Activated CD4-positive, alpha-beta T cell treated with anti-CD3 and anti-CD28 coated beads for 36 hours (primary cell): Measurements from ENCODE around the gene SH3BGRL2. TPM values are rescaled to one million over a fixed set of nuclear protein-coding genes. Genes with fewer than 3 reads are reported as not detected.
"Not testable (repeated sequence)": the region's sequence is repeated elsewhere in the genome, so short reads cannot be mapped to it uniquely, and the experiment has no call there.

Experiments used
- ATAC-seq: fragments of 200-7000 bp; cut with Tn5 transposase; one replicate; pipeline ENCODE4 v1.10.0; 2021; ENCODE audit warnings: mild to moderate bottlenecking, moderate library complexity
- CTCF ChIA-PET: fragments of 350-600 bp; sonication (Branson Sonifier 250); formaldehyde crosslinking; loops from one replicate; lab custom pipeline; 2021; ENCODE audit warnings: antibody characterized with exemption; lab: Charles Lee
- POLR2A ChIA-PET: fragments of 350-600 bp; sonication (Branson Sonifier 250); formaldehyde crosslinking; loops from one replicate; lab custom pipeline; 2021; ENCODE audit warnings: antibody characterized with exemption, inconsistent platforms; lab: Charles Lee
- DNase-seq: peaks from one replicate; pipeline ENCODE4 v3.0.0-alpha.2; 2020
- H3K27ac Mint-ChIP-seq: one replicate; pipeline ENCODE4 v1.8.0; 2021; ENCODE audit warnings: mixed read lengths
- H3K27me3 Mint-ChIP-seq: one replicate; pipeline ENCODE4 v1.8.0; 2021; ENCODE audit warnings: mixed read lengths
- H3K36me3 Mint-ChIP-seq: one replicate; pipeline ENCODE4 v1.8.0; 2021; ENCODE audit warnings: low read depth, mixed read lengths
- H3K4me1 Mint-ChIP-seq: one replicate; pipeline ENCODE4 v1.8.0; 2021; ENCODE audit warnings: mixed read lengths
- H3K4me3 Mint-ChIP-seq: one replicate; pipeline ENCODE4 v1.8.0; 2021; ENCODE audit warnings: mild to moderate bottlenecking, moderate library complexity, mixed read lengths
- H3K9me3 Mint-ChIP-seq: one replicate; pipeline ENCODE4 v1.8.0; 2021; ENCODE audit warnings: low read depth, mixed read lengths
- intact Hi-C, 2 experiments: fragments of 100-400 bp; cut with DNase I in 1 of 2; cut with micrococcal nuclease in 1 of 2; formaldehyde crosslinking; loops; one replicate each; pipeline versions ENCODE4 v1.14.2 to v1.15.1; 2022 to 2024; cut with DNase I, micrococcal nuclease
- total RNA-seq, 2 experiments: library from RNA; stranded (reverse); gene quantifications; one replicate each; pipeline ENCODE4 v1.2.3, GENCODE V29; 2021

SH3BGRL2 gene
- total RNA-seq, 2 experiments from 2014 or later = 0.40 to 0.43 TPM

- DNase-seq (no peak), ATAC-seq (no peak)
- peaks cover 4% of the 10 kb centered on the region for H3K27me3 Mint-ChIP-seq
- H3K4me1 Mint-ChIP-seq = no peaks in the 10 kb centered on the region
- intact Hi-C loops = no loop called here
- POLR2A ChIA-PET = no interaction called here
- H3K4me3 Mint-ChIP-seq = no peak overlapping the region
- no peaks in the 10 kb centered on the region for H3K9me3 Mint-ChIP-seq
- CTCF ChIA-PET = no interaction called here
- H3K27ac Mint-ChIP-seq = no peak overlapping the region
- no peaks in the 10 kb centered on the region for H3K36me3 Mint-ChIP-seq
Observed at GRCh38 chr6:79617518-79617941, 13.6 kb upstream of the SH3BGRL2 start.

GRCh38 chr6:79618425-79618824, 12.7 kb upstream of the SH3BGRL2 start:
- DNase-seq, POLR2A ChIA-PET, CTCF ChIA-PET, ATAC-seq, H3K27ac Mint-ChIP-seq, H3K9me3 Mint-ChIP-seq, H3K36me3 Mint-ChIP-seq, H3K4me3 Mint-ChIP-seq, intact Hi-C loops, H3K4me1 Mint-ChIP-seq, H3K27me3 Mint-ChIP-seq: not testable (repeated sequence)

GRCh38 chr6:79621579-79621978, 9.6 kb upstream of the SH3BGRL2 start:
- ATAC-seq (no peak), DNase-seq (no peak)
- Mint-ChIP-seq H3K9me3 (no peaks in the 10 kb centered on the region), H3K27ac (no peak overlapping the region), H3K36me3 (no peaks in the 10 kb centered on the region), H3K4me1 (no peaks in the 10 kb centered on the region), H3K4me3 (no peak overlapping the region), H3K27me3 (peaks cover 4% of the 10 kb centered on the region)
- ChIA-PET CTCF (interaction anchor here (0.8 kb wide), 1 partner anchor 51 kb away, joined by 3 read pairs; no protein-coding TSS in a partner anchor), POLR2A (no interaction called here)
- intact Hi-C loops = no loop called here

GRCh38 chr6:79622364-79622763, 8.8 kb upstream of the SH3BGRL2 start:
- DNase-seq (no peak), ATAC-seq (no peak)
- intact Hi-C loops = no loop called here
- no peak overlapping the region for H3K27ac Mint-ChIP-seq
- no peaks in the 10 kb centered on the region for H3K9me3 Mint-ChIP-seq
- no peaks in the 10 kb centered on the region for H3K4me1 Mint-ChIP-seq
- no peak overlapping the region for H3K4me3 Mint-ChIP-seq
- ChIA-PET POLR2A (no interaction called here), CTCF (interaction anchor here (1.5 kb wide), 1 partner anchor 9 kb away, joined by 5 read pairs; the partner anchor contains the start of gene SH3BGRL2)
- H3K36me3 Mint-ChIP-seq = no peaks in the 10 kb centered on the region
- peaks cover 4% of the 10 kb centered on the region for H3K27me3 Mint-ChIP-seq

- H3K27ac Mint-ChIP-seq = no peak overlapping the region
- DNase-seq (no peak), ATAC-seq (no peak)
- H3K4me3 Mint-ChIP-seq = no peak overlapping the region
- ChIA-PET POLR2A (no interaction called here), CTCF (interaction anchor here (1.5 kb wide), 1 partner anchor 9 kb away, joined by 5 read pairs; the partner anchor contains the start of gene SH3BGRL2)
- H3K27me3 Mint-ChIP-seq = peaks cover 4% of the 10 kb centered on the region
- intact Hi-C loops = no loop called here
- no peaks in the 10 kb centered on the region for H3K36me3 Mint-ChIP-seq
- H3K4me1 Mint-ChIP-seq = no peaks in the 10 kb centered on the region
- no peaks in the 10 kb centered on the region for H3K9me3 Mint-ChIP-seq
Observed at GRCh38 chr6:79623106-79623505, 8.0 kb upstream of the SH3BGRL2 start.

- Mint-ChIP-seq H3K27me3 (peaks cover 15% of the 10 kb centered on the region), H3K36me3 (no peaks in the 10 kb centered on the region), H3K27ac (no peak overlapping the region), H3K4me1 (peaks cover 2% of the 10 kb centered on the region), H3K4me3 (no peak overlapping the region), H3K9me3 (no peaks in the 10 kb centered on the region)
- CTCF ChIA-PET = no interaction called here
- intact Hi-C loops = no loop called here
- POLR2A ChIA-PET = no interaction called here
- ATAC-seq (no peak), DNase-seq (no peak)
Observed at GRCh38 chr6:79625746-79626145, 5.4 kb upstream of the SH3BGRL2 start.

- intact Hi-C loops = no loop called here
- ChIA-PET CTCF (no interaction called here), POLR2A (no interaction called here)
- no peaks in the 10 kb centered on the region for H3K36me3 Mint-ChIP-seq
- peaks cover 21% of the 10 kb centered on the region for H3K27me3 Mint-ChIP-seq
- H3K9me3 Mint-ChIP-seq = no peaks in the 10 kb centered on the region
- no peak overlapping the region for H3K4me3 Mint-ChIP-seq
- peaks cover 7% of the 10 kb centered on the region for H3K4me1 Mint-ChIP-seq
- no peak for DNase-seq
- no peak overlapping the region for H3K27ac Mint-ChIP-seq
- no peak for ATAC-seq
Observed at GRCh38 chr6:79626811-79627210, 4.3 kb upstream of the SH3BGRL2 start.

- Mint-ChIP-seq H3K4me3 (no peak overlapping the region), H3K9me3 (no peaks in the 10 kb centered on the region), H3K4me1 (peaks cover 9% of the 10 kb centered on the region), H3K27ac (no peak overlapping the region), H3K27me3 (peaks cover 25% of the 10 kb centered on the region), H3K36me3 (no peaks in the 10 kb centered on the region)
- ATAC-seq (no peak), DNase-seq (no peak)
- ChIA-PET CTCF (no interaction called here), POLR2A (no interaction called here)
- intact Hi-C loops = no loop called here
Observed at GRCh38 chr6:79627422-79627821, 3.7 kb upstream of the SH3BGRL2 start.

- no peak for DNase-seq
- POLR2A ChIA-PET = no interaction called here
- no peak overlapping the region for H3K4me3 Mint-ChIP-seq
- CTCF ChIA-PET = interaction anchor here (0.5 kb wide), 1 partner anchor 71 kb away, joined by 3 read pairs; no protein-coding TSS in a partner anchor
- H3K4me1 Mint-ChIP-seq = peaks cover 9% of the 10 kb centered on the region
- H3K27ac Mint-ChIP-seq = no peak overlapping the region
- no peaks in the 10 kb centered on the region for H3K36me3 Mint-ChIP-seq
- H3K9me3 Mint-ChIP-seq = no peaks in the 10 kb centered on the region
- intact Hi-C loops = no loop called here
- no peak for ATAC-seq
- H3K27me3 Mint-ChIP-seq = peaks cover 30% of the 10 kb centered on the region
Observed at GRCh38 chr6:79628466-79629288, 2.5 kb upstream of the SH3BGRL2 start.

GRCh38 chr6:79630380-79630882, 698 bp upstream of the SH3BGRL2 start:
- Mint-ChIP-seq H3K4me1 (peaks cover 9% of the 10 kb centered on the region), H3K36me3 (no peaks in the 10 kb centered on the region), H3K27ac (no peak overlapping the region), H3K27me3 (peaks cover 37% of the 10 kb centered on the region), H3K4me3 (peak overlapping the region; percentile 75), H3K9me3 (no peaks in the 10 kb centered on the region)
- ChIA-PET CTCF (interaction anchor here (0.6 to 1.1 kb wide), 3 partner anchors 26 to 719 kb away, joined by 3 read pairs; no protein-coding TSS in a partner anchor), POLR2A (no interaction called here)
- DNase-seq (no peak), ATAC-seq (peak; percentile 30)
- intact Hi-C loops = no loop called here

GRCh38 chr6:79631693-79632172, 604 bp downstream of the SH3BGRL2 start:
- Mint-ChIP-seq H3K9me3 (no peaks in the 10 kb centered on the region), H3K36me3 (no peaks in the 10 kb centered on the region), H3K4me1 (peaks cover 9% of the 10 kb centered on the region), H3K27me3 (peaks cover 41% of the 10 kb centered on the region), H3K4me3 (peak overlapping the region; percentile 75), H3K27ac (no peak overlapping the region)
- POLR2A ChIA-PET = no interaction called here
- ATAC-seq = no peak
- intact Hi-C loops = no loop called here
- CTCF ChIA-PET = interaction anchor here (0.6 to 1.6 kb wide), 5 partner anchors 8 to 236 kb away, joined by 3 to 5 read pairs (median 4); no protein-coding TSS in a partner anchor
- DNase-seq = no peak
